Natural killer cell (primary cell): ENCODE results near the gene UGT1A10. TPM values are rescaled to one million over a fixed set of nuclear protein-coding genes. Genes with fewer than 3 reads are reported as not detected.

Source experiments
- ATAC-seq, 3 donors: fragments of 150-1000 bp in 2 of 3; fragments of 200-7000 bp in 1 of 3; cut with Tn5 transposase; 1 replicate in 1 of 3; 2 replicates in 2 of 3; pipeline ENCODE4 v1.10.0; 2021; ENCODE audit warnings: mild to moderate bottlenecking in 2 of 3, moderate library complexity in 2 of 3
- DNase-seq, 2 donors: peaks; one replicate each; pipeline versions ENCODE4 v3.0.0 to v3.0.0-alpha.2; 2013 to 2021; ENCODE audit warnings: mixed read lengths in 1 of 2
- H3K27ac ChIP-seq: one replicate; pipeline ENCODE4 v1.5.1; 2013; ENCODE audit warnings: mild to moderate bottlenecking, low read length
- H3K27me3 ChIP-seq: one replicate; pipeline ENCODE4 v1.6.1; 2013; ENCODE audit warnings: low read length; ENCODE audit not compliant: control insufficient read depth, insufficient read depth
- H3K36me3 ChIP-seq: one replicate; pipeline ENCODE4 v1.6.1; 2013; ENCODE audit warnings: low read length; ENCODE audit not compliant: control insufficient read depth, insufficient read depth
- H3K4me1 ChIP-seq: one replicate; pipeline ENCODE4 v1.6.1; 2013; ENCODE audit warnings: low read length; ENCODE audit not compliant: control insufficient read depth, insufficient read depth
- H3K4me3 ChIP-seq: one replicate; pipeline ENCODE4 v1.5.1; 2013; ENCODE audit warnings: low read length
- H3K9me3 ChIP-seq: one replicate; pipeline ENCODE4 v1.6.1; 2013; ENCODE audit warnings: low read length; ENCODE audit not compliant: control insufficient read depth, insufficient read depth
- H3K27ac Mint-ChIP-seq, 2 donors: one replicate each; pipeline ENCODE4 v1.8.0; 2022; ENCODE audit warnings: mild to moderate bottlenecking in 2 of 2, mixed read lengths in 2 of 2, moderate library complexity in 1 of 2
- H3K27me3 Mint-ChIP-seq, 2 donors: one replicate each; pipeline ENCODE4 v1.8.0; 2022; ENCODE audit warnings: low read depth in 2 of 2, mixed read lengths in 2 of 2
- H3K36me3 Mint-ChIP-seq: one replicate; pipeline ENCODE4 v1.8.0; 2022; ENCODE audit warnings: mixed read lengths
- H3K4me1 Mint-ChIP-seq, 2 donors: one replicate each; pipeline ENCODE4 v1.8.0; 2022; ENCODE audit warnings: mixed read lengths in 2 of 2
- H3K4me3 Mint-ChIP-seq: one replicate; pipeline ENCODE4 v1.8.0; 2022; ENCODE audit warnings: mild to moderate bottlenecking, moderate library complexity, mixed read lengths
- H3K9me3 Mint-ChIP-seq, 2 donors: one replicate each; pipeline ENCODE4 v1.8.0; 2022; ENCODE audit warnings: mixed read lengths in 2 of 2
- WGBS: methylation state at CpG from one replicate; pipeline ENCODE4 v1.1.7; 2013; ENCODE audit warnings: missing lambda C conversion rate; ENCODE audit not compliant: insufficient coverage; 5-methylcytosine and 5-hydroxymethylcytosine counted together
- intact Hi-C: fragments of 100-400 bp; cut with micrococcal nuclease; formaldehyde crosslinking; loops from one replicate; pipeline ENCODE4 v1.14.2; 2022
- total RNA-seq, 4 donors: library from RNA; stranded (reverse); fragments of 120-200 nt in 1 of 4; gene quantifications; one replicate each; pipeline versions ENCODE4 v1.2.3 to v1.2.4, GENCODE V29; 2013 to 2022
- TF ChIP-seq, protein P1 (sequence below): fragments of 200-600 bp; IDR thresholded peaks from one replicate; pipeline ENCODE4 v1.8.0; 2022; ENCODE audit warnings: antibody characterized with exemption

The UGT1A10 gene
- total RNA-seq, 3 donors from 2014 or later (not counting 1 experiment from before 2014, with no cell fraction given) = not detected

GRCh38 chr2:233598952-233599351, 37.3 kb upstream of the UGT1A10 start:
- TF ChIP-seq, protein P1, sequence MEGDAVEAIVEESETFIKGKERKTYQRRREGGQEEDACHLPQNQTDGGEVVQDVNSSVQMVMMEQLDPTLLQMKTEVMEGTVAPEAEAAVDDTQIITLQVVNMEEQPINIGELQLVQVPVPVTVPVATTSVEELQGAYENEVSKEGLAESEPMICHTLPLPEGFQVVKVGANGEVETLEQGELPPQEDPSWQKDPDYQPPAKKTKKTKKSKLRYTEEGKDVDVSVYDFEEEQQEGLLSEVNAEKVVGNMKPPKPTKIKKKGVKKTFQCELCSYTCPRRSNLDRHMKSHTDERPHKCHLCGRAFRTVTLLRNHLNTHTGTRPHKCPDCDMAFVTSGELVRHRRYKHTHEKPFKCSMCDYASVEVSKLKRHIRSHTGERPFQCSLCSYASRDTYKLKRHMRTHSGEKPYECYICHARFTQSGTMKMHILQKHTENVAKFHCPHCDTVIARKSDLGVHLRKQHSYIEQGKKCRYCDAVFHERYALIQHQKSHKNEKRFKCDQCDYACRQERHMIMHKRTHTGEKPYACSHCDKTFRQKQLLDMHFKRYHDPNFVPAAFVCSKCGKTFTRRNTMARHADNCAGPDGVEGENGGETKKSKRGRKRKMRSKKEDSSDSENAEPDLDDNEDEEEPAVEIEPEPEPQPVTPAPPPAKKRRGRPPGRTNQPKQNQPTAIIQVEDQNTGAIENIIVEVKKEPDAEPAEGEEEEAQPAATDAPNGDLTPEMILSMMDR = no peak
- peaks cover 28 to 41% of the 10 kb centered on the region in 2 donors for H3K27me3 Mint-ChIP-seq
- H3K36me3 ChIP-seq = no peaks in the 10 kb centered on the region
- no peak overlapping the region for H3K4me3 Mint-ChIP-seq
- H3K9me3 Mint-ChIP-seq = no peaks in the 10 kb centered on the region
- H3K27ac ChIP-seq = no peak overlapping the region
- H3K4me1 ChIP-seq = no peaks in the 10 kb centered on the region
- intact Hi-C loops = no loop called here
- no peaks in the 10 kb centered on the region for H3K9me3 ChIP-seq
- H3K4me1 Mint-ChIP-seq = no peaks in the 10 kb centered on the region
- no peaks in the 10 kb centered on the region for H3K27me3 ChIP-seq
- 96% methylated on average over 3 of the region's 3 CpGs for WGBS
- H3K4me3 ChIP-seq = no peak overlapping the region
- ATAC-seq (no peak), DNase-seq (no peak)
- no peaks in the 10 kb centered on the region for H3K36me3 Mint-ChIP-seq
- H3K27ac Mint-ChIP-seq = no peak overlapping the region

DNA sequence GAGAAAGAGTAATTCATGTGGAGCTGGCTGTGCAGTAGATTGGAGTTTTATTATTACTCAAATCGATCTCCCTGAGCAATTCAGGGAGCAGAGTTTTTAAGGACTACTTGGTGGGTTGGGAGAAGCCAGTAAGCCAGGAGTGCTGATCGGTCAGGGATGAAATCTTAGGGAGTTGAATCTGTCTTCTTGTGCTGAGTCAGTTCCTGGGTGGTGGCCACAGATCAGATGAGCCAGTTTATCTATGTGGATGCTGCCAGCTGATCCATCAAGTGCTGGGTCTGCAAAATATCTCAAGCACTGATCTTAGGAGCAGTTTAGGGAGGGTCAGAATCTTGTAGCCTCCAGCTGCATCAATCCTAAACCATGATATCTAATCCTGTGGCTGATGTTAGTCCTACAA, 35.9 kb upstream of the UGT1A10 start:
- Mint-ChIP-seq H3K4me1 (no peaks in the 10 kb centered on the region), H3K27ac (no peak overlapping the region), H3K27me3 (peaks cover 22 to 37% of the 10 kb centered on the region in 2 donors), H3K4me3 (no peak overlapping the region), H3K36me3 (no peaks in the 10 kb centered on the region), H3K9me3 (no peaks in the 10 kb centered on the region)
- TF ChIP-seq, protein P1 = no peak
- ATAC-seq (no peak), DNase-seq (no peak)
- Histone ChIP-seq H3K4me1 (no peaks in the 10 kb centered on the region), H3K36me3 (no peaks in the 10 kb centered on the region), H3K27ac (no peak overlapping the region), H3K9me3 (no peaks in the 10 kb centered on the region), H3K27me3 (no peaks in the 10 kb centered on the region), H3K4me3 (no peak overlapping the region)
- WGBS = 82% methylated on average over 2 of the region's 2 CpGs
- intact Hi-C loops = no loop called here

DNA sequence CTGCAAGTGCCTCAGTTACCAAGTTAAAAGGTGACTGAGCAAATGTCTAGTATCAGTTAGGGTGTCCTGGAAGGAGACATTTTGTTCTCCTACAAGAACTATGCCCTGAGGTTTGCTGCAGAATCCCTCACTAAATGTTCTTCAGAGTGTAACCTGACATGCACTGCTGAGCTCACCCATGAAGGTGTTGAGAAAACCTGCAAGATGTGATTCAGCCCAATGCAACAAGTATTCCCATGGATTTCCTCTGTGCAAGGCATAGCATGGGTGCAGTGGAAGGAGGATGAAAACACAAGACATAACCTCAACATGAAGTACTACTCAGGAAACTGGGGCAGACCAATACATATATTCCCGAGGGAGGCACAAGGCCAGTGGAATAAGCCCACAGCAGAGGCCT, 34.2 kb upstream of the UGT1A10 start:
- no peak overlapping the region for H3K27ac ChIP-seq
- Mint-ChIP-seq H3K4me3 (no peak overlapping the region), H3K27me3 (peaks cover 25 to 37% of the 10 kb centered on the region in 2 donors), H3K36me3 (no peaks in the 10 kb centered on the region), H3K9me3 (no peaks in the 10 kb centered on the region), H3K4me1 (no peaks in the 10 kb centered on the region), H3K27ac (no peak overlapping the region)
- H3K4me1 ChIP-seq = no peaks in the 10 kb centered on the region
- H3K27me3 ChIP-seq = no peaks in the 10 kb centered on the region
- ATAC-seq (no peak), DNase-seq (no peak)
- no peaks in the 10 kb centered on the region for H3K9me3 ChIP-seq
- intact Hi-C loops = no loop called here
- TF ChIP-seq, protein P1 = no peak
- no peak overlapping the region for H3K4me3 ChIP-seq
- WGBS = 73% methylated on average over 1 of the region's 1 CpG
- no peaks in the 10 kb centered on the region for H3K36me3 ChIP-seq

DNA sequence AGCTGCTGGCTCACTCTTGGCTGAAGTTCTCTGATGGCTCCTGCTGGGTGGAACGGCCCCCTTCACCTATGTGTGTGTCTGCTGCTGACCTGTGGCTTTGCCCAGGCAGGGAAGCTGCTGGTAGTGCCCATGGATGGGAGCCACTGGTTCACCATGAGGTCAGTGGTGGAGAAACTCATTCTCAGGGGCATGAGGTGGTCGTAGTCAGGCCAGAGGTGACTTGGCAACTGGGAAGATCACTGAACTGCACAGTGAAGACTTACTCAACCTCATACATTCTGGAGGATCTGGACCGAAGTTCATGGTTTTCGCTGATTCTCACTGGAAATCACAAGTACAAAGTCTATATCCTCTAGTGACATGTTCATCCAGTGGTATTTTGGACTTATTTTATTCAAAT, 32.7 kb upstream of the UGT1A10 start:
- no peak for ATAC-seq
- WGBS = 79% methylated on average over 4 of the region's 4 CpGs
- intact Hi-C loops = no loop called here
- H3K4me1 Mint-ChIP-seq = no peaks in the 10 kb centered on the region
- H3K36me3 Mint-ChIP-seq = no peaks in the 10 kb centered on the region
- H3K27me3 Mint-ChIP-seq = peaks cover 23 to 43% of the 10 kb centered on the region in 2 donors
- TF ChIP-seq, protein P1 = no peak
- no peak for DNase-seq
- Histone ChIP-seq H3K9me3 (no peaks in the 10 kb centered on the region), H3K27ac (no peak overlapping the region), H3K36me3 (no peaks in the 10 kb centered on the region), H3K27me3 (no peaks in the 10 kb centered on the region), H3K4me1 (no peaks in the 10 kb centered on the region), H3K4me3 (no peak overlapping the region)
- H3K4me3 Mint-ChIP-seq = no peak overlapping the region
- no peaks in the 10 kb centered on the region for H3K9me3 Mint-ChIP-seq
- H3K27ac Mint-ChIP-seq = no peak overlapping the region
